HL-60 (cell line): ENCODE data around the gene DYNC1I1.

Experiments used
- CTCF ChIP-seq: IDR thresholded peaks from one replicate; pipeline ENCODE4 v1.5.1; 2011; ENCODE audit warnings: low read length, control low read depth, inconsistent platforms; ENCODE audit not compliant: insufficient read depth
- GABPA ChIP-seq: IDR thresholded peaks from 2 replicates; pipeline ENCODE4 v1.6.1; 2012; ENCODE audit warnings: low read depth
- POLR2AphosphoS5 ChIP-seq: IDR thresholded peaks from 2 replicates; pipeline ENCODE4 v1.6.1; 2012; ENCODE audit warnings: low read depth
- SPI1 ChIP-seq: IDR thresholded peaks from 2 replicates; pipeline ENCODE4 v1.6.1; 2012; ENCODE audit warnings: low read depth, mild to moderate bottlenecking, borderline replicate concordance
- TF ChIP-seq, protein P1 (sequence below): IDR thresholded peaks from 2 replicates; pipeline ENCODE4 v1.6.1; 2012; ENCODE audit warnings: low read depth; ENCODE audit not compliant: insufficient replicate concordance

DNA sequence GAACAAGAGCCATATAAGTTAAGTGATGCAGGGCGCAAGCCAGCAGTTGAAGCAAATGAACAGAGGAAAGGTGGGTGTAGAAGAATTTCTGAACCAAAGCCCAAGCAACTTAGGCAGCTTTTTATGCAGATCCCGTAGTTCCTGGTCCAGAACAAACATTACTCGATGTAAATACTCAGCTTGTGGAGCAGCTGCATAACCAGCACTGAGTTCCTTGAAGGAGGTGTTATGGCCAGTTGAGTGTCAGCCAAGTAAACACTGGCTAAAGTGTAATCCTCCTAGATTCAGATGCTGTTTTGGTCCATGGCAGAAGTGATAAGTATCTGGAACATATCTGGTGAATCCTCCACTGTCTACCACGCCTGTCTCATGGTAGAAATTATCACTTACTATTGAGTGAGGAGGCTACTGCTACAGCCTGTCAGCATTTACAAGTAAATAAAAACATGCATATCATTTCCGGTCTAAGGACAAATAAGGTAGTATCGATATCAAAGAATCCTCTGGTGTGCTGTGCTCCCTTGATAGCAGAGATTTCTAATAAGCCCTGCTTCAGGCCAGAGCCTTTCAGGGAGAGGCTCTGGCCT, 213.9 kb downstream of the DYNC1I1 start:
- TF ChIP-seq CTCF (no peak), POLR2AphosphoS5 (no peak), GABPA (no peak), SPI1 (no peak)
- TF ChIP-seq, protein P1, sequence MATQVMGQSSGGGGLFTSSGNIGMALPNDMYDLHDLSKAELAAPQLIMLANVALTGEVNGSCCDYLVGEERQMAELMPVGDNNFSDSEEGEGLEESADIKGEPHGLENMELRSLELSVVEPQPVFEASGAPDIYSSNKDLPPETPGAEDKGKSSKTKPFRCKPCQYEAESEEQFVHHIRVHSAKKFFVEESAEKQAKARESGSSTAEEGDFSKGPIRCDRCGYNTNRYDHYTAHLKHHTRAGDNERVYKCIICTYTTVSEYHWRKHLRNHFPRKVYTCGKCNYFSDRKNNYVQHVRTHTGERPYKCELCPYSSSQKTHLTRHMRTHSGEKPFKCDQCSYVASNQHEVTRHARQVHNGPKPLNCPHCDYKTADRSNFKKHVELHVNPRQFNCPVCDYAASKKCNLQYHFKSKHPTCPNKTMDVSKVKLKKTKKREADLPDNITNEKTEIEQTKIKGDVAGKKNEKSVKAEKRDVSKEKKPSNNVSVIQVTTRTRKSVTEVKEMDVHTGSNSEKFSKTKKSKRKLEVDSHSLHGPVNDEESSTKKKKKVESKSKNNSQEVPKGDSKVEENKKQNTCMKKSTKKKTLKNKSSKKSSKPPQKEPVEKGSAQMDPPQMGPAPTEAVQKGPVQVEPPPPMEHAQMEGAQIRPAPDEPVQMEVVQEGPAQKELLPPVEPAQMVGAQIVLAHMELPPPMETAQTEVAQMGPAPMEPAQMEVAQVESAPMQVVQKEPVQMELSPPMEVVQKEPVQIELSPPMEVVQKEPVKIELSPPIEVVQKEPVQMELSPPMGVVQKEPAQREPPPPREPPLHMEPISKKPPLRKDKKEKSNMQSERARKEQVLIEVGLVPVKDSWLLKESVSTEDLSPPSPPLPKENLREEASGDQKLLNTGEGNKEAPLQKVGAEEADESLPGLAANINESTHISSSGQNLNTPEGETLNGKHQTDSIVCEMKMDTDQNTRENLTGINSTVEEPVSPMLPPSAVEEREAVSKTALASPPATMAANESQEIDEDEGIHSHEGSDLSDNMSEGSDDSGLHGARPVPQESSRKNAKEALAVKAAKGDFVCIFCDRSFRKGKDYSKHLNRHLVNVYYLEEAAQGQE, result no peak
